WTC11 (cell line): Measurements from ENCODE around the gene ATP5PB. TPM values are rescaled to one million over a fixed set of nuclear protein-coding genes. Genes with fewer than 3 reads are reported as not detected.

Source experiments
- ATAC-seq: fragments of 200-7000 bp; cut with Tn5 transposase; 2 replicates; pipeline ENCODE4 v1.10.0; 2021; ENCODE audit warnings: mild to moderate bottlenecking, moderate library complexity
- CTCF ChIA-PET: fragments of 300-600 bp; sonication (Branson Sonifier 250); formaldehyde crosslinking; loops from one replicate; lab custom pipeline; 2021; ENCODE audit warnings: antibody characterized with exemption; lab: Charles Lee
- POLR2A ChIA-PET: fragments of 350-600 bp; sonication (Branson Sonifier 250); formaldehyde crosslinking; loops from one replicate; lab custom pipeline; 2021; ENCODE audit warnings: antibody characterized with exemption; lab: Charles Lee
- DNase-seq: peaks from one replicate; pipeline ENCODE4 v3.0.0; 2021; ENCODE audit warnings: low spot score
- H3K27ac Mint-ChIP-seq: 2 replicates; pipeline ENCODE4 v1.8.0; 2021; ENCODE audit warnings: mixed read lengths
- H3K27me3 Mint-ChIP-seq: 2 replicates; pipeline ENCODE4 v1.8.0; 2021; ENCODE audit warnings: low read depth, mild to moderate bottlenecking, moderate library complexity, mixed read lengths
- H3K36me3 Mint-ChIP-seq: 2 replicates; pipeline ENCODE4 v1.8.0; 2021; ENCODE audit warnings: mixed read lengths
- H3K4me1 Mint-ChIP-seq: 2 replicates; pipeline ENCODE4 v1.8.0; 2022; ENCODE audit warnings: mixed read lengths
- H3K4me3 Mint-ChIP-seq: 2 replicates; pipeline ENCODE4 v1.8.0; 2021; ENCODE audit warnings: mild to moderate bottlenecking, moderate library complexity, mixed read lengths
- H3K9me3 Mint-ChIP-seq: 2 replicates; pipeline ENCODE4 v1.8.0; 2021; ENCODE audit warnings: mixed read lengths
- CBFB ChIP-seq: sonication (generic); formaldehyde crosslinking; IDR thresholded peaks from 2 replicates; pipeline ENCODE4 v1.8.1; 2022; ENCODE audit warnings: mild to moderate bottlenecking, low read depth, missing genetic modification reagents
- ESRRA ChIP-seq: sonication (generic); formaldehyde crosslinking; IDR thresholded peaks from 2 replicates; pipeline ENCODE4 v1.8.1; 2022; ENCODE audit warnings: mild to moderate bottlenecking, missing genetic modification reagents, borderline replicate concordance
- FOXJ3 ChIP-seq: sonication (generic); formaldehyde crosslinking; IDR thresholded peaks from 2 replicates; pipeline ENCODE4 v1.9.0; 2021; ENCODE audit warnings: missing genetic modification reagents, mild to moderate bottlenecking, borderline replicate concordance
- GRHL2 ChIP-seq: fragments of 250-450 bp; sonication (Bioruptor Pico); IDR thresholded peaks from 2 replicates; pipeline ENCODE4 v1.8.0; 2022; ENCODE audit warnings: mild to moderate bottlenecking, moderate library complexity; ENCODE audit not compliant: insufficient replicate concordance, severe bottlenecking
- IRF2 ChIP-seq: sonication (generic); formaldehyde crosslinking; IDR thresholded peaks from 2 replicates; pipeline ENCODE4 v1.8.0; 2022; ENCODE audit warnings: low read depth, missing genetic modification reagents, borderline replicate concordance
- JAZF1 ChIP-seq: fragments of 250-450 bp; sonication (Bioruptor Pico); IDR thresholded peaks from 2 replicates; pipeline ENCODE4 v1.9.0; 2021; ENCODE audit warnings: moderate library complexity, mild to moderate bottlenecking, inconsistent platforms
- MXD4 ChIP-seq: fragments of 250-450 bp; sonication (Bioruptor Pico); IDR thresholded peaks from 2 replicates; pipeline ENCODE4 v1.8.0; 2021; ENCODE audit warnings: mild to moderate bottlenecking, moderate library complexity, borderline replicate concordance
- NR2C2 ChIP-seq: sonication (generic); formaldehyde crosslinking; IDR thresholded peaks from 2 replicates; pipeline ENCODE4 v1.8.0; 2022; ENCODE audit warnings: mild to moderate bottlenecking, missing genetic modification reagents
- ZNF219 ChIP-seq: sonication (generic); formaldehyde crosslinking; IDR thresholded peaks from 2 replicates; pipeline ENCODE4 v1.8.0; 2023; ENCODE audit warnings: missing genetic modification reagents, mild to moderate bottlenecking, borderline replicate concordance
- total RNA-seq: library from RNA; stranded (reverse); gene quantifications from 3 replicates; pipeline ENCODE4 v1.2.3, GENCODE V29; 2021
- TF ChIP-seq, protein P1 (sequence below): fragments of 250-450 bp; sonication (Bioruptor Pico); IDR thresholded peaks from 2 replicates; pipeline ENCODE4 v1.9.0; 2021; ENCODE audit warnings: moderate library complexity, mild to moderate bottlenecking, inconsistent platforms, borderline replicate concordance
- TF ChIP-seq, protein P2 (sequence below): sonication (generic); formaldehyde crosslinking; IDR thresholded peaks from 2 replicates; pipeline ENCODE4 v1.8.0; 2022; ENCODE audit warnings: mild to moderate bottlenecking, missing genetic modification reagents
- TF ChIP-seq, protein P3 (sequence below): sonication (generic); formaldehyde crosslinking; IDR thresholded peaks from 2 replicates; pipeline ENCODE4 v1.8.0; 2023; ENCODE audit warnings: mild to moderate bottlenecking, missing genetic modification reagents
- TF ChIP-seq, protein P4 (sequence below): sonication (generic); formaldehyde crosslinking; IDR thresholded peaks from 2 replicates; pipeline ENCODE4 v1.8.1; 2023; ENCODE audit warnings: mild to moderate bottlenecking, missing genetic modification reagents
- TF ChIP-seq, protein P5 (sequence below): sonication (generic); formaldehyde crosslinking; IDR thresholded peaks from 2 replicates; pipeline ENCODE4 v1.8.1; 2023; ENCODE audit warnings: mild to moderate bottlenecking, missing genetic modification reagents, moderate library complexity

Gene ATP5PB
- total RNA-seq, 1 experiment from 2014 or later: 284 TPM

DNA sequence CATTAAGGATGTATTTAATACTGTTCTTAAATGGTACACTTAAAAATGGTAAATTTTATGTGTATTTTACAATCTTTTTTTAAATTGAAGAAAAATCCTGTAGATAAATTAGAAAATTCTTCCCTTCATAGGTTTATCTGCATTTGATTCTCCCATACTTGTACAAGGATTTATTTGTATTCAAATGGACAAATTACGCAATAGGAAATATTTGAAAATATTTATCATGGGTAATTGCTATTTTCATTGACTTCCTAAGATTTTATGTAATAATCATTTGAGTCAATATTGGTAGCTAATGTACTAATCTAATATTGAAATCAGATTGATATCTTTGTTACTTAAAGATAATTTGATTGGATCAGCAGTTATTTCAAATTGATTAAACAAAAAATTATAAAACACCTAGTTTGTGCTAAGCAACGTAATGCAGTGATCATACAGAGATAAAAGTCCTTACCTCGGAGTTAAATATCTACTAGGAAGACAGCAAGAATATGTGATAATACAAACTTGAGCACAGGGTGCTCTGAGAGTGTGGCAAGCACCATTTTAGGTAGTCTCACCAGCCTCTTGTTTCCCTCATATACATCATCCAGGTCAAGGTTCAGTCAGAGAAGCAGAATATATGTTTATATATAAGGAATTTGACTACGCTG is 13.2 kb downstream of the ATP5PB start:
- no peak for DNase-seq
- Mint-ChIP-seq H3K27ac (no peak overlapping the region), H3K4me3 (no peak overlapping the region), H3K27me3 (no peaks in the 10 kb centered on the region), H3K36me3 (peaks cover 38% of the 10 kb centered on the region), H3K9me3 (no peaks in the 10 kb centered on the region), H3K4me1 (no peaks in the 10 kb centered on the region)
- TF ChIP-seq, protein P1, sequence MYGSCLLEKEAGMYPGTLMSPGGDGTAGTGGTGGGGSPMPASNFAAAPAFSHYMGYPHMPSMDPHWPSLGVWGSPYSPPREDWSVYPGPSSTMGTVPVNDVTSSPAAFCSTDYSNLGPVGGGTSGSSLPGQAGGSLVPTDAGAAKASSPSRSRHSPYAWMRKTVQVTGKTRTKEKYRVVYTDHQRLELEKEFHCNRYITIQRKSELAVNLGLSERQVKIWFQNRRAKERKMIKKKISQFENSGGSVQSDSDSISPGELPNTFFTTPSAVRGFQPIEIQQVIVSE (CRISPR knock-in tag): no peak
- CTCF ChIA-PET: interaction anchor here (0.6 kb wide), 1 partner anchor 297 kb away, joined by 3 read pairs; no protein-coding TSS in a partner anchor
- ATAC-seq: no peak
- POLR2A ChIA-PET: no interaction called here

DNA sequence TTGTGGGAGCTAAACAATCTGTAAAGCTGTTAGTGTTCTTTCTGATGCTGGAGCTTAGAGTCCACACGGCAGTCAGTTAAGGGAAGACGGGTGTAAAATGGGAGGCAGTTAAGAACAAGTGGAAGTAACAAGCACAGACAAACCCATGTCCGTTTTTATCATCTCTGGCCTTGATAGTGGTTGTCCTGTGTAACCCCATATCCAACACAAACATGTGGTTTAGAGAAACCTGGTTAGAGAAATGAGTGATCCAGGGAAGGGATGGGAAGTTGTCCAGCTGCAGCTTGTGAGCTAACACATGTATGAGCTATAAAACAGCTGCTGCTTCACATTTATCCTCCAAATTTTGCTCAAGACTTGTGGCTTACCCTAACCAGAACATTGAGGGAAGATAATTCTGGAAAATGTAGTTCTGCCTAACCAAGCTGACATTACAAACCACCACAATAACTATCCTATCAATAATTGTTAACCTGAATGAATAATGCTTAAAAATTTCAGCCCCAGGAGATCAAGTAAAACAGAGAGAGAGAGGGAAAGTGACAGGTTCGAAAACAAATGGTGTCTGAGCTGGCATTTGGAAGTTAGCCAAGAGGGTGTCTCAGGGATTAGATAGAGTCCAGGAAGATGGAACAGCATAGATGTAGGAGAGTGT is 13.9 kb downstream of the ATP5PB start:
- Mint-ChIP-seq H3K27ac (no peak overlapping the region; the same call in 1 of the 2 replicates), H3K4me3 (no peak overlapping the region), H3K27me3 (no peaks in the 10 kb centered on the region), H3K4me1 (no peaks in the 10 kb centered on the region), H3K36me3 (peaks cover 31% of the 10 kb centered on the region), H3K9me3 (no peaks in the 10 kb centered on the region)
- DNase-seq (no peak), ATAC-seq (no peak)
- CTCF ChIA-PET: interaction anchor here (0.6 kb wide), 1 partner anchor 296 kb away, joined by 3 read pairs; no protein-coding TSS in a partner anchor
- TF ChIP-seq JAZF1 (CRISPR knock-in tag): no peak
- POLR2A ChIA-PET: no interaction called here

DNA sequence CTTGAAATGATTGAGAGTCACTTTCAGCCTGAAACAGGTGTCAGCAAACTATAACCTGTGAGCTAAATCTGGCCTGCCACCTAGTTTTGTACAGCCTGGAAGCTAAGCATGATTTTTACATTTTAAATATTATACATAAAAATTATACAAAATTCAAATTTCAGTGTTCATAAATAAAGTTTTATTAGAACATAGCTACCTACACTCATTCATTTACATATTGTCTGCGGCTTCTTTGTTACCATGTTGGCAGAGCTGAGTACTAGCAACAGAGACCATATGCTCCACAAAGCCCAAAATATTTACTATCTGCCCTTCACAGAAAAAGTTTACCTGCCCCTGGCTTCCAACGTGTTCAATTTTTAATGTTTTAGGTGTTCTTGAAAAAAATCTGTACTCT is 16.5 kb downstream of the ATP5PB start:
- Mint-ChIP-seq H3K27me3 (no peaks in the 10 kb centered on the region), H3K36me3 (peaks cover 15% of the 10 kb centered on the region), H3K9me3 (no peaks in the 10 kb centered on the region), H3K4me3 (no peak overlapping the region), H3K27ac (no peak overlapping the region), H3K4me1 (no peaks in the 10 kb centered on the region)
- DNase-seq (no peak), ATAC-seq (no peak)
- ChIA-PET CTCF (no interaction called here), POLR2A (no interaction called here)
- TF ChIP-seq CBFB (CRISPR knock-in tag) (no peak), MXD4 (no peak), NR2C2 (no peak), ZNF219 (no peak), IRF2 (no peak), ESRRA (no peak), FOXJ3 (CRISPR knock-in tag) (no peak), GRHL2 (CRISPR knock-in tag) (no peak)
- TF ChIP-seq, protein P2, sequence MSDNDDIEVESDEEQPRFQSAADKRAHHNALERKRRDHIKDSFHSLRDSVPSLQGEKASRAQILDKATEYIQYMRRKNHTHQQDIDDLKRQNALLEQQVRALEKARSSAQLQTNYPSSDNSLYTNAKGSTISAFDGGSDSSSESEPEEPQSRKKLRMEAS (CRISPR knock-in tag): no peak
- TF ChIP-seq, protein P3, sequence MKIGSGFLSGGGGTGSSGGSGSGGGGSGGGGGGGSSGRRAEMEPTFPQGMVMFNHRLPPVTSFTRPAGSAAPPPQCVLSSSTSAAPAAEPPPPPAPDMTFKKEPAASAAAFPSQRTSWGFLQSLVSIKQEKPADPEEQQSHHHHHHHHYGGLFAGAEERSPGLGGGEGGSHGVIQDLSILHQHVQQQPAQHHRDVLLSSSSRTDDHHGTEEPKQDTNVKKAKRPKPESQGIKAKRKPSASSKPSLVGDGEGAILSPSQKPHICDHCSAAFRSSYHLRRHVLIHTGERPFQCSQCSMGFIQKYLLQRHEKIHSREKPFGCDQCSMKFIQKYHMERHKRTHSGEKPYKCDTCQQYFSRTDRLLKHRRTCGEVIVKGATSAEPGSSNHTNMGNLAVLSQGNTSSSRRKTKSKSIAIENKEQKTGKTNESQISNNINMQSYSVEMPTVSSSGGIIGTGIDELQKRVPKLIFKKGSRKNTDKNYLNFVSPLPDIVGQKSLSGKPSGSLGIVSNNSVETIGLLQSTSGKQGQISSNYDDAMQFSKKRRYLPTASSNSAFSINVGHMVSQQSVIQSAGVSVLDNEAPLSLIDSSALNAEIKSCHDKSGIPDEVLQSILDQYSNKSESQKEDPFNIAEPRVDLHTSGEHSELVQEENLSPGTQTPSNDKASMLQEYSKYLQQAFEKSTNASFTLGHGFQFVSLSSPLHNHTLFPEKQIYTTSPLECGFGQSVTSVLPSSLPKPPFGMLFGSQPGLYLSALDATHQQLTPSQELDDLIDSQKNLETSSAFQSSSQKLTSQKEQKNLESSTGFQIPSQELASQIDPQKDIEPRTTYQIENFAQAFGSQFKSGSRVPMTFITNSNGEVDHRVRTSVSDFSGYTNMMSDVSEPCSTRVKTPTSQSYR (CRISPR knock-in tag): no peak
- TF ChIP-seq, protein P4, sequence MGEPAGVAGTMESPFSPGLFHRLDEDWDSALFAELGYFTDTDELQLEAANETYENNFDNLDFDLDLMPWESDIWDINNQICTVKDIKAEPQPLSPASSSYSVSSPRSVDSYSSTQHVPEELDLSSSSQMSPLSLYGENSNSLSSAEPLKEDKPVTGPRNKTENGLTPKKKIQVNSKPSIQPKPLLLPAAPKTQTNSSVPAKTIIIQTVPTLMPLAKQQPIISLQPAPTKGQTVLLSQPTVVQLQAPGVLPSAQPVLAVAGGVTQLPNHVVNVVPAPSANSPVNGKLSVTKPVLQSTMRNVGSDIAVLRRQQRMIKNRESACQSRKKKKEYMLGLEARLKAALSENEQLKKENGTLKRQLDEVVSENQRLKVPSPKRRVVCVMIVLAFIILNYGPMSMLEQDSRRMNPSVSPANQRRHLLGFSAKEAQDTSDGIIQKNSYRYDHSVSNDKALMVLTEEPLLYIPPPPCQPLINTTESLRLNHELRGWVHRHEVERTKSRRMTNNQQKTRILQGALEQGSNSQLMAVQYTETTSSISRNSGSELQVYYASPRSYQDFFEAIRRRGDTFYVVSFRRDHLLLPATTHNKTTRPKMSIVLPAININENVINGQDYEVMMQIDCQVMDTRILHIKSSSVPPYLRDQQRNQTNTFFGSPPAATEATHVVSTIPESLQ (CRISPR knock-in tag): no peak
- TF ChIP-seq, protein P5, sequence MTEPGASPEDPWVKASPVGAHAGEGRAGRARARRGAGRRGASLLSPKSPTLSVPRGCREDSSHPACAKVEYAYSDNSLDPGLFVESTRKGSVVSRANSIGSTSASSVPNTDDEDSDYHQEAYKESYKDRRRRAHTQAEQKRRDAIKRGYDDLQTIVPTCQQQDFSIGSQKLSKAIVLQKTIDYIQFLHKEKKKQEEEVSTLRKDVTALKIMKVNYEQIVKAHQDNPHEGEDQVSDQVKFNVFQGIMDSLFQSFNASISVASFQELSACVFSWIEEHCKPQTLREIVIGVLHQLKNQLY: no peak
